RWPE2 (cell line): ENCODE measurements around the gene SRGAP1.
"Not testable (repeated sequence)": the region's sequence is repeated elsewhere in the genome, so short reads cannot be mapped to it uniquely, and the experiment has no call there.

ENCODE experiments used
- ATAC-seq: fragments of 200-7000 bp; cut with Tn5 transposase; 3 replicates; pipeline ENCODE4 v1.9.1; 2021; ENCODE audit warnings: low read depth
- DNase-seq: peaks from one replicate; pipeline ENCODE4 v3.0.0-alpha.2; 2020; ENCODE audit warnings: low spot score
- H3K27ac ChIP-seq: fragments of 450-650 bp; 2 replicates; pipeline ENCODE4 v1.5.1; 2017; ENCODE audit warnings: mild to moderate bottlenecking; ENCODE audit not compliant: poor library complexity, severe bottlenecking
- H3K27me3 ChIP-seq: fragments of 250-450 bp; sonication (Bioruptor Pico); 2 replicates; pipeline ENCODE4 v1.5.1; 2021; ENCODE audit warnings: mild to moderate bottlenecking, moderate library complexity; ENCODE audit not compliant: insufficient read depth, poor library complexity, severe bottlenecking
- H3K36me3 ChIP-seq: fragments of 250-450 bp; sonication (Bioruptor Pico); 2 replicates; pipeline ENCODE4 v1.5.1; 2020; ENCODE audit warnings: low read depth, mild to moderate bottlenecking, moderate library complexity
- H3K4me1 ChIP-seq: fragments of 250-450 bp; sonication (Bioruptor Pico); 2 replicates; pipeline ENCODE4 v1.5.1; 2021; ENCODE audit warnings: mild to moderate bottlenecking, moderate library complexity; ENCODE audit not compliant: insufficient read depth, poor library complexity, severe bottlenecking
- H3K4me3 ChIP-seq: fragments of 250-450 bp; sonication (Bioruptor Pico); 2 replicates; pipeline ENCODE4 v1.5.1; 2021; ENCODE audit warnings: mild to moderate bottlenecking, moderate library complexity; ENCODE audit not compliant: severe bottlenecking
- H3K9me3 ChIP-seq: fragments of 250-450 bp; sonication (Bioruptor Pico); 2 replicates; pipeline ENCODE4 v1.5.1; 2021; ENCODE audit warnings: mild to moderate bottlenecking, moderate library complexity; ENCODE audit not compliant: severe bottlenecking
- CTCF ChIP-seq: fragments of 450-650 bp; IDR thresholded peaks from one replicate; pipeline ENCODE4 v1.5.1; 2017; ENCODE audit warnings: mild to moderate bottlenecking, moderate library complexity; ENCODE audit not compliant: poor library complexity, severe bottlenecking

The SRGAP1 gene

DNA sequence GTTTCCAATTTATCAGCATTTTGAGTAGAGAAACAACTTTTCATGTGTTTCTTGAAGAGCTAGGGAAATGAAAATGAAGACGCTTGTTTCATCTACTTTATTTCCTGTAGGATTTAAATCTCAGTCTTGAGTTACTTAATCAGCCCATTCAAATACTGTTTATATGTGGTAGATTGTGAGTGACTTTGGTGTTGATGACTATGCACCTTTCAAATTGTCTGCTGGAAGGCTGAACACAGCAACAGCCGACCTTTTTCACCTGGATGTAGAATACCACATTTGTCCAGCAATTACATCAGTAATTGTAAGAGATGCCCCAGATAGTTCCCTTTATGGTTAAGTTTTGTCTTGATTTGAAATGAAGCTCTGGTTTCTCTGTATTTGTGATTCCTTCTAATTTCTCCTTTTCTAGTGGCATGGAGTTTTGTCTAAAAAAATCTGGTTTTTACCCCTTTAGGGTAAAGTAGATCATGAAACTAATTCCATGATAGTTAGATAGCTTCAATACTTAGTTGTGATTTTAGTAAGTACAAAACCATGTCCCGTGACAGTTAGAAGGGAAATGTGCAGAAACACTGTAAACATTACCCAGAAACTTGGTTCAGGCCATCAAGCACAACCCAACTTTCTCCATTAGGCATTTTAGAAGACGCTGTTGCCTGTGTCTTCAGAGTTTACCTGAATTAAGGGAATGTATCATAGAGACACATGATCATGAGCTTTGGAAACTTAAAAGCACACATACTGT lies 165.0 kb downstream of the SRGAP1 start:
- Histone ChIP-seq H3K4me1 (peaks cover 6% of the 10 kb centered on the region), H3K27me3 (no peaks in the 10 kb centered on the region), H3K4me3 (no peak overlapping the region), H3K36me3 (no peaks in the 10 kb centered on the region; the same call in 1 of the 2 replicates), H3K9me3 (no peaks in the 10 kb centered on the region), H3K27ac (no peak overlapping the region)
- TF ChIP-seq CTCF: no peak
- ATAC-seq: no peak
- no peak for DNase-seq

DNA sequence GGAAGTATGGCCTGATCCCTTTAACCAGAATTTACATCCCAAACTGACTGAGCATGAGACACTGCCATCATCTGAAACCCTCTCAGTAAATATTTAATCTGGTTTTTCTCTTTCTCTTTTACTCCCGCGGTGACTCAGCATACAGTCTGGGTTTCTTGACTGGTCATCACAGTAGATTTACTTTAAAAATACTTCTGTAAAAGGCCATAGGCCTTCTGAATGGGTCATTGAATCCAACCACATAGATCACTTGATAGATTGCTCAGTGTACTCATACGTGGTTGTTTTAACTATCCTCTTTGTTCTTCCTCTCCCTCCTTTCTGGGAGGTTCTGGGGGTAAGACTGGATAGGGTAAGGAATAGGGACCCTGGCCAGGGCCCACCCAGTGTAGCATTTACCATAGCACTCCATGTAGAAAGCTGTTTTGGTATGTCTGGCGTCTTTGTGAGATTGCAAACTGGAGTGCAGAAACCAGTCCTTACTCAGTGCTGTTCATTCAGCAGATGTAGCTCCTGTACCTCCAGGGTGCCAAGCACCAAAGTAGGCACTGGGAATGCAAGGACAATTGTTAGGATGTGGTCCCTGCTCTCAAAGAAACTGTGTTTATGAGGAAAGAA lies 165.7 kb downstream of the SRGAP1 start:
- Histone ChIP-seq H3K36me3 (no peaks in the 10 kb centered on the region; the same call in 1 of the 2 replicates), H3K4me3 (no peak overlapping the region), H3K27me3 (no peaks in the 10 kb centered on the region), H3K27ac (no peak overlapping the region), H3K9me3 (no peaks in the 10 kb centered on the region), H3K4me1 (peaks cover 6% of the 10 kb centered on the region)
- TF ChIP-seq CTCF: no peak
- no peak for DNase-seq
- peak; percentile 36; the same call in 2 of the 3 replicates for ATAC-seq

- no peak for TF ChIP-seq CTCF
- Histone ChIP-seq H3K9me3 (no peaks in the 10 kb centered on the region), H3K36me3 (peaks cover 26% of the 10 kb centered on the region), H3K27ac (no peak overlapping the region), H3K4me1 (no peaks in the 10 kb centered on the region), H3K4me3 (no peak overlapping the region), H3K27me3 (no peaks in the 10 kb centered on the region)
- ATAC-seq (no peak), DNase-seq (no peak)
Observed at GRCh38 chr12:64016521-64016920, 172.0 kb downstream of the SRGAP1 start.

DNA sequence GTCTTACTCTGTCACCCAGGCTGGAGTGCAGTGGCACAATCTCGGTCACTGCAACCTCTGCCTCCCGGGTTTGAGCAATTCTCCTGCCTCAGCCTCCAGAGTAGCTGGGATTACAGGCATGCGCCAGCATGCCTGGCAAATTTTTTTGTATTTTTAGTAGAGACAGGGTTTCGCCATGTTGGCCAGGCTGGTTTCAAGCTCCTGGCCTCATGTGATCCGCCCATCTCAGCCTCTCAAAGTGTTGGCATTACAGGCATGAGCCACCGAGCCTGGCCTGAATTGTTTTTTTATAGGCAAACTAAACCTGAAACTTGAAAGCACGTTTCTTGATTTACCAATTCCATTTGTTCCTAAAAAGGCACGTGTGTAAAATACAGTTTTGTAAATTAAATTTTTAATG lies 173.6 kb downstream of the SRGAP1 start:
- peaks cover 26% of the 10 kb centered on the region for H3K36me3 ChIP-seq
- not testable (repeated sequence) for H3K4me1 ChIP-seq, DNase-seq, H3K27me3 ChIP-seq, H3K9me3 ChIP-seq, ATAC-seq, H3K4me3 ChIP-seq, H3K27ac ChIP-seq

DNA sequence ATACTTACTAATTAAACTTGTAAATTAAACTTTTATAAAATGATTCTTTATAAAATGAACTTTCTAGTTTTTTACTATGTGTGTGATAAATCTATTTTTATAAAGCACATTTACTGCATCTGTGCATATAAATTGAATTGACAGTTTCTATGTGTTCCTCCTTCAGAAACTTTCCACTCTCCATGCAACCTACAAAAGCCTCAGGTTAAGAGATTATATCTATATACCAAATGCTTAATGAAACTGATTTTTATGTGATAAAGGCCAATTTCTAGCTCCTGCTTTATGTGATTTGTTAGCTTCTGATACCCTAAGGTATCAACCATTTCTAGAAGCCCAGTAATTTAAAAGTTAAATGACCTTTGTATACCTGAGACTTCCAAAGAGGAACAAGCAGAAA lies 174.0 kb downstream of the SRGAP1 start:
- Histone ChIP-seq H3K4me3 (no peak overlapping the region), H3K27ac (no peak overlapping the region), H3K4me1 (no peaks in the 10 kb centered on the region), H3K36me3 (peaks cover 26% of the 10 kb centered on the region), H3K9me3 (no peaks in the 10 kb centered on the region), H3K27me3 (no peaks in the 10 kb centered on the region)
- no peak for ATAC-seq
- TF ChIP-seq CTCF: no peak
- DNase-seq: no peak
